ENCODE measurements around the gene ITGA11.

GRCh38 chr15:68384451-68385239, 47.3 kb downstream of the ITGA11 start:
- no peak for TF ChIP-seq CTCF (IDR thresholded peaks at IDR 0.05 in 8 of 11, conservative IDR thresholded peaks at IDR 0.05 in 3 of 11)
- TF ChIP-seq POLR2A (IDR thresholded peaks at IDR 0.05): no peak

Measured in spleen (tissue), 7 donors.